Type B pancreatic cell (in vitro differentiated cells): ENCODE data around the gene DNER. TPM values are rescaled to one million over a fixed set of nuclear protein-coding genes. Genes with fewer than 3 reads are reported as not detected.

Experiments used
- DNase-seq: peaks from one replicate; pipeline ENCODE4 v3.0.0; 2021; ENCODE audit warnings: mixed read lengths; ENCODE audit not compliant: unreplicated experiment; ENCODE audit errors: extremely low spot score
- H3K27ac Mint-ChIP-seq: 2 replicates; pipeline ENCODE4 v1.8.0; 2021; ENCODE audit warnings: mild to moderate bottlenecking, mixed read lengths
- H3K27me3 Mint-ChIP-seq: 2 replicates; pipeline ENCODE4 v1.8.0; 2021; ENCODE audit warnings: mixed read lengths
- H3K36me3 Mint-ChIP-seq: 2 replicates; pipeline ENCODE4 v1.8.0; 2021; ENCODE audit warnings: mixed read lengths
- H3K4me1 Mint-ChIP-seq: one replicate; pipeline ENCODE4 v1.8.0; 2021; ENCODE audit warnings: mixed read lengths; ENCODE audit not compliant: unreplicated experiment
- H3K4me3 Mint-ChIP-seq: 2 replicates; pipeline ENCODE4 v1.8.0; 2021; ENCODE audit warnings: mild to moderate bottlenecking, mixed read lengths
- H3K9me3 Mint-ChIP-seq: 2 replicates; pipeline ENCODE4 v1.8.0; 2021; ENCODE audit warnings: mixed read lengths
- CTCF ChIP-seq: fragments of 200-600 bp; sonication (generic); conservative IDR thresholded peaks from 2 replicates; pipeline ENCODE4 v1.5.0; 2021; ENCODE audit warnings: antibody characterized with exemption, mild to moderate bottlenecking
- total RNA-seq: library from RNA; stranded (reverse); gene quantifications from 2 replicates; pipeline ENCODE4 v1.2.1, GENCODE V29; 2021; ENCODE audit warnings: low replicate concordance

The DNER gene
- total RNA-seq, 1 donor from 2014 or later = 15.9 TPM

- Mint-ChIP-seq H3K27me3 (peaks cover 3% of the 10 kb centered on the region), H3K4me3 (no peak overlapping the region), H3K36me3 (no peaks in the 10 kb centered on the region), H3K9me3 (no peaks in the 10 kb centered on the region), H3K27ac (no peak overlapping the region), H3K4me1 (peaks cover 9% of the 10 kb centered on the region)
- no peak for TF ChIP-seq CTCF
- DNase-seq = no peak
These were observed 378.4 kb downstream of the DNER start for GRCh38 chr2:229335877-229336346.

- H3K27ac Mint-ChIP-seq = no peak overlapping the region
- H3K27me3 Mint-ChIP-seq = peaks cover 3% of the 10 kb centered on the region
- H3K9me3 Mint-ChIP-seq = no peaks in the 10 kb centered on the region
- H3K36me3 Mint-ChIP-seq = no peaks in the 10 kb centered on the region
- no peak for TF ChIP-seq CTCF
- no peak overlapping the region for H3K4me3 Mint-ChIP-seq
- peaks cover 9% of the 10 kb centered on the region for H3K4me1 Mint-ChIP-seq
- no peak for DNase-seq
These were observed 379.0 kb downstream of the DNER start for GRCh38 chr2:229335330-229335729.

- Mint-ChIP-seq H3K4me1 (peaks cover 7% of the 10 kb centered on the region), H3K27me3 (peaks cover 3% of the 10 kb centered on the region), H3K27ac (no peak overlapping the region), H3K9me3 (no peaks in the 10 kb centered on the region), H3K4me3 (no peak overlapping the region), H3K36me3 (no peaks in the 10 kb centered on the region)
- DNase-seq = no peak
- no peak for TF ChIP-seq CTCF
These were observed 383.4 kb downstream of the DNER start for GRCh38 chr2:229330952-229331351.

- Mint-ChIP-seq H3K4me3 (no peak overlapping the region), H3K36me3 (no peaks in the 10 kb centered on the region), H3K4me1 (no peaks in the 10 kb centered on the region), H3K27me3 (no peaks in the 10 kb centered on the region), H3K9me3 (no peaks in the 10 kb centered on the region), H3K27ac (no peak overlapping the region)
- no peak for TF ChIP-seq CTCF
- DNase-seq = no peak
These were observed 394.8 kb downstream of the DNER start for GRCh38 chr2:229319558-229319957.

GRCh38 chr2:229314117-229314516 lies 400.2 kb downstream of the DNER start:
- Mint-ChIP-seq H3K27ac (no peak overlapping the region), H3K4me3 (no peak overlapping the region), H3K9me3 (no peaks in the 10 kb centered on the region), H3K27me3 (no peaks in the 10 kb centered on the region), H3K4me1 (no peaks in the 10 kb centered on the region), H3K36me3 (no peaks in the 10 kb centered on the region)
- TF ChIP-seq CTCF = no peak
- DNase-seq = no peak

- TF ChIP-seq CTCF = no peak
- Mint-ChIP-seq H3K4me3 (no peak overlapping the region), H3K4me1 (no peaks in the 10 kb centered on the region), H3K9me3 (no peaks in the 10 kb centered on the region), H3K36me3 (no peaks in the 10 kb centered on the region), H3K27ac (no peak overlapping the region), H3K27me3 (no peaks in the 10 kb centered on the region)
- DNase-seq = no peak
These were observed 400.8 kb downstream of the DNER start for GRCh38 chr2:229313591-229313990.
